ENCODE measurements around the gene SP140L. TPM values are rescaled to one million over a fixed set of nuclear protein-coding genes. Genes with fewer than 3 reads are reported as not detected.
"Not testable (repeated sequence)": the region's sequence is repeated elsewhere in the genome, so short reads cannot be mapped to it uniquely, and the experiment has no call there.

The SP140L gene
- total RNA-seq, 1 experiment from 2014 or later, result 20.3 TPM

GRCh38 chr2:230329946-230330605 is 3.1 kb downstream of the SP140L start:
- H3K27me3 Mint-ChIP-seq (ENCODE audit: insufficient read depth, unreplicated experiment), result no peaks in the 10 kb centered on the region
- peaks cover 29% of the 10 kb centered on the region for H3K36me3 Mint-ChIP-seq (ENCODE audit: insufficient read depth, unreplicated experiment)
- ChIA-PET CTCF (interaction anchor here (0.7 kb wide), 1 partner anchor 122 kb away, joined by 3 read pairs; no protein-coding TSS in a partner anchor), POLR2A (interaction anchor here (0.7 to 3.8 kb wide), 3 partner anchors 23 to 87 kb away, joined by 3 to 22 read pairs (median 4); partner anchors contain the start of gene SP100)
- TF ChIP-seq CTCF (IDR thresholded peaks at IDR 0.05; ENCODE audit: unreplicated experiment), result no peak
- no peak for DNase-seq (ENCODE audit: unreplicated experiment)
- no TSS peak for BruUV-seq (replicated peaks)
- peaks cover 15% of the 10 kb centered on the region for H3K4me1 Mint-ChIP-seq (ENCODE audit: insufficient read depth, unreplicated experiment)
- intact Hi-C loops (cut with micrococcal nuclease), result loop anchor here (5.0 kb wide), 2 partner anchors 87 to 108 kb away; partner anchors contain the start of gene SP100
- H3K27ac Mint-ChIP-seq (ENCODE audit: low read depth, unreplicated experiment), result no peak overlapping the region
- no peak overlapping the region for H3K4me3 Mint-ChIP-seq (ENCODE audit: unreplicated experiment)
- H3K9me3 Mint-ChIP-seq (ENCODE audit: unreplicated experiment), result no peaks in the 10 kb centered on the region

- DNase-seq (ENCODE audit: unreplicated experiment), result peak; percentile 11
- CTCF ChIA-PET, result no interaction called here
- peaks cover 33% of the 10 kb centered on the region for H3K36me3 Mint-ChIP-seq (ENCODE audit: insufficient read depth, unreplicated experiment)
- H3K27ac Mint-ChIP-seq (ENCODE audit: low read depth, unreplicated experiment), result no peak overlapping the region
- H3K4me1 Mint-ChIP-seq (ENCODE audit: insufficient read depth, unreplicated experiment), result peaks cover 15% of the 10 kb centered on the region
- H3K9me3 Mint-ChIP-seq (ENCODE audit: unreplicated experiment), result no peaks in the 10 kb centered on the region
- TF ChIP-seq CTCF (IDR thresholded peaks at IDR 0.05; ENCODE audit: unreplicated experiment), result no peak
- BruUV-seq (replicated peaks), result no TSS peak
- no peak overlapping the region for H3K4me3 Mint-ChIP-seq (ENCODE audit: unreplicated experiment)
- no peaks in the 10 kb centered on the region for H3K27me3 Mint-ChIP-seq (ENCODE audit: insufficient read depth, unreplicated experiment)
- POLR2A ChIA-PET, result no interaction called here
- intact Hi-C loops (cut with micrococcal nuclease), result no loop called here
Observed at GRCh38 chr2:230330725-230331124, 3.7 kb downstream of the SP140L start.

GRCh38 chr2:230335461-230335863 is 8.5 kb downstream of the SP140L start:
- Mint-ChIP-seq H3K36me3 (ENCODE audit: insufficient read depth, unreplicated experiment) (peaks cover 29% of the 10 kb centered on the region), H3K4me1 (ENCODE audit: insufficient read depth, unreplicated experiment) (no peaks in the 10 kb centered on the region), H3K27me3 (ENCODE audit: insufficient read depth, unreplicated experiment) (no peaks in the 10 kb centered on the region), H3K4me3 (ENCODE audit: unreplicated experiment) (no peak overlapping the region), H3K27ac (ENCODE audit: low read depth, unreplicated experiment) (peak overlapping the region; percentile 2), H3K9me3 (ENCODE audit: unreplicated experiment) (no peaks in the 10 kb centered on the region)
- ChIA-PET CTCF (interaction anchor here (0.6 kb wide), 1 partner anchor 273 kb away, joined by 3 read pairs; no protein-coding TSS in a partner anchor), POLR2A (no interaction called here)
- TF ChIP-seq CTCF (IDR thresholded peaks at IDR 0.05; ENCODE audit: unreplicated experiment), result no peak
- no TSS peak for BruUV-seq (replicated peaks)
- DNase-seq (ENCODE audit: unreplicated experiment), result no peak
- intact Hi-C loops (cut with micrococcal nuclease), result no loop called here

GRCh38 chr2:230335864-230336506 is 9.0 kb downstream of the SP140L start:
- CTCF ChIA-PET, result no interaction called here
- H3K36me3 Mint-ChIP-seq (ENCODE audit: insufficient read depth, unreplicated experiment), result peaks cover 29% of the 10 kb centered on the region
- DNase-seq (ENCODE audit: unreplicated experiment), result no peak
- no peak for TF ChIP-seq CTCF (IDR thresholded peaks at IDR 0.05; ENCODE audit: unreplicated experiment)
- peak overlapping the region; percentile 2 for H3K27ac Mint-ChIP-seq (ENCODE audit: low read depth, unreplicated experiment)
- H3K9me3 Mint-ChIP-seq (ENCODE audit: unreplicated experiment), result no peaks in the 10 kb centered on the region
- POLR2A ChIA-PET, result interaction anchor here (0.9 kb wide), 1 partner anchor 9 kb away, joined by 3 read pairs; the partner anchor contains the start of gene SP140L
- intact Hi-C loops (cut with micrococcal nuclease), result no loop called here
- H3K4me1 Mint-ChIP-seq (ENCODE audit: insufficient read depth, unreplicated experiment), result no peaks in the 10 kb centered on the region
- H3K27me3 Mint-ChIP-seq (ENCODE audit: insufficient read depth, unreplicated experiment), result no peaks in the 10 kb centered on the region
- no TSS peak for BruUV-seq (replicated peaks)
- no peak overlapping the region for H3K4me3 Mint-ChIP-seq (ENCODE audit: unreplicated experiment)

- BruUV-seq (replicated peaks); POLR2A ChIA-PET; H3K4me3 Mint-ChIP-seq (ENCODE audit: unreplicated experiment); H3K4me1 Mint-ChIP-seq (ENCODE audit: insufficient read depth, unreplicated experiment); intact Hi-C loops (cut with micrococcal nuclease); H3K27me3 Mint-ChIP-seq (ENCODE audit: insufficient read depth, unreplicated experiment); DNase-seq (ENCODE audit: unreplicated experiment); CTCF ChIA-PET; H3K27ac Mint-ChIP-seq (ENCODE audit: low read depth, unreplicated experiment): not testable (repeated sequence)
- Mint-ChIP-seq H3K36me3 (ENCODE audit: insufficient read depth, unreplicated experiment) (peaks cover 12% of the 10 kb centered on the region), H3K9me3 (ENCODE audit: unreplicated experiment) (peaks cover 19% of the 10 kb centered on the region)
Observed at GRCh38 chr2:230341936-230342528, 15.0 kb downstream of the SP140L start.

- H3K4me3 Mint-ChIP-seq (ENCODE audit: unreplicated experiment); POLR2A ChIA-PET: not testable (repeated sequence)
Observed at GRCh38 chr2:230343041-230343624, 16.1 kb downstream of the SP140L start.

More at GRCh38 chr2:230343041-230343624, 16.1 kb downstream of the SP140L start:
- intact Hi-C loops (cut with micrococcal nuclease); BruUV-seq (replicated peaks); H3K27me3 Mint-ChIP-seq (ENCODE audit: insufficient read depth, unreplicated experiment); H3K4me1 Mint-ChIP-seq (ENCODE audit: insufficient read depth, unreplicated experiment); DNase-seq (ENCODE audit: unreplicated experiment); H3K27ac Mint-ChIP-seq (ENCODE audit: low read depth, unreplicated experiment): not testable (repeated sequence)
- H3K9me3 Mint-ChIP-seq (ENCODE audit: unreplicated experiment), result peaks cover 19% of the 10 kb centered on the region
- H3K36me3 Mint-ChIP-seq (ENCODE audit: insufficient read depth, unreplicated experiment), result peaks cover 12% of the 10 kb centered on the region
- CTCF ChIA-PET, result interaction anchor here (0.6 to 0.7 kb wide), 2 partner anchors 27 to 160 kb away, joined by 4 read pairs; no protein-coding TSS in a partner anchor
